HUES48 (cell line): ENCODE data around the gene TBC1D16.
"Not testable (repeated sequence)": the region's sequence is repeated elsewhere in the genome, so short reads cannot be mapped to it uniquely, and the experiment has no call there.

ENCODE experiments used
- H3K27ac ChIP-seq: one replicate; pipeline ENCODE4 v1.7.0; 2013; ENCODE audit warnings: low read depth, low read length, inconsistent platforms
- H3K27me3 ChIP-seq: 2 replicates; pipeline ENCODE4 v1.6.1; 2013; ENCODE audit warnings: mild to moderate bottlenecking, low read length; ENCODE audit not compliant: control insufficient read depth, insufficient read depth
- H3K36me3 ChIP-seq: 2 replicates; pipeline ENCODE4 v1.6.1; 2013; ENCODE audit warnings: low read length; ENCODE audit not compliant: control insufficient read depth, insufficient read depth
- H3K4me1 ChIP-seq: 2 replicates; pipeline ENCODE4 v1.6.1; 2013; ENCODE audit warnings: mild to moderate bottlenecking, low read length; ENCODE audit not compliant: control insufficient read depth, insufficient read depth
- H3K4me3 ChIP-seq: 2 replicates; pipeline ENCODE4 v1.5.1; 2013; ENCODE audit warnings: mild to moderate bottlenecking, low read depth, low read length
- H3K9ac ChIP-seq: 2 replicates; pipeline ENCODE4 v1.6.1; 2013; ENCODE audit warnings: mild to moderate bottlenecking, low read depth, low read length, moderate library complexity
- H3K9me3 ChIP-seq: 2 replicates; pipeline ENCODE4 v1.6.1; 2013; ENCODE audit warnings: low read length; ENCODE audit not compliant: control insufficient read depth, insufficient read depth

The TBC1D16 gene

GRCh38 chr17:79897243-79898063 is 138.2 kb downstream of the TBC1D16 start:
- H3K4me3 ChIP-seq: no peak overlapping the region
- H3K4me1 ChIP-seq: no peaks in the 10 kb centered on the region
- no peaks in the 10 kb centered on the region; the same call in 1 of the 2 replicates for H3K27me3 ChIP-seq
- no peaks in the 10 kb centered on the region; the same call in 1 of the 2 replicates for H3K9me3 ChIP-seq
- no peak overlapping the region for H3K9ac ChIP-seq
- no peaks in the 10 kb centered on the region for H3K36me3 ChIP-seq
- no peak overlapping the region for H3K27ac ChIP-seq

DNA sequence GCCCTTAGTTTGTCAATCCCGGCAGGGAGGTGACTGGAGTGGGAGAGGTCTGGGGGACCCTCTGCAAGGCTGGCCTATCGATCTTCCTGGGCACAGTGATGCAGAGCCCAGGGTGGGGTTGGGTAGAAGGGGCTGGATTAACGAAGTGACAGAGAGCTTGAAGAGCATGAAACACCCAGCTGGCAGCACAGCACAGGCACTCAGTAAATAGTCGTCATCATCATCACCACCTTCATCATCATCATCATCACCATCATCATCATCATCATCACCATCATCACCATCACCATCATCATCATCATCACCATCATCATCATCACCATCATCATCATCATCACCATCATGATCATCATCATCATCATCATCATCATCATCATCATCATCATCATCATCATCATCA is 142.2 kb downstream of the TBC1D16 start:
- H3K9ac ChIP-seq, H3K27me3 ChIP-seq: not testable (repeated sequence)

DNA sequence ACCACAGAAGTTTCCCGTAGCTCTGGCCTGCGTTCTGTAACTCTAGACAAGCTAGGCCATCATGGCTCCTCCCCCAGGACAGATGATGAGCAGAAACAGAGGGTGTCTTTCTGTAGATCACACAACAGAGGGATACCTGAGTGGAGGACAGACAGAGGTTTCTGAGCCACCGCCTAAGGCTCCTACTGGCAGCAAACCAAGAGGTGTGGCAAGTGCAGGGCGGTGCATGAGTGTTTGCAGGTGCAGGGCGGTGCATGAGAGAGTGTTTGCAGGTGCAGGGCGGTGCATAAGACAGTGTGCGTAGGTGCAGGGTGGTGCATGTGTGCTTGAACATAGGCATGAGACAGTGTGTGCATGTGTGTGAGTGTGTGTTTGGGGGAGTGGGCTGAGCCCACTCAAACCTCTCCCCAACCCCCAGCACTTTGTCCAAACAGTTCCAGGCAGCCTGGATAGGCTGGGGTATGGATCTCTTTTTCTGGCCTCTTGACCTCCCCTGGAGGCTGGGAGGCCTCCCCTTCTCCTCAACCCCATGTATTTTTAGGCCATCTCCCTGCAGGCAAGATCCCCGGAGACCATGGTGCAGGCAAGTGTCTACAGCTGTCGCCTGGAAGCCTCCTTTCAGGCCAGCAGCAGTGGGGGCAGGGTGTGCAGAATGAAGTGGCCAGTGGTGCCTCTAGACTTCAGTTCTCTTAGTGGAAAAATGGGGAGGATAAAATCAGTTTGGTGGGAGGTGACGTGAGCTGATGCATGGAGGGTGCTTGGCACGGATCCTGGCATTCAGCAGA is 143.0 kb downstream of the TBC1D16 start:
- H3K27ac ChIP-seq: no peak overlapping the region
- H3K36me3 ChIP-seq: no peaks in the 10 kb centered on the region
- no peak overlapping the region for H3K9ac ChIP-seq
- no peaks in the 10 kb centered on the region; the same call in 1 of the 2 replicates for H3K27me3 ChIP-seq
- no peaks in the 10 kb centered on the region for H3K4me1 ChIP-seq
- no peaks in the 10 kb centered on the region; the same call in 1 of the 2 replicates for H3K9me3 ChIP-seq
- H3K4me3 ChIP-seq: no peak overlapping the region

More for the DNA sequence above, 142.2 kb downstream of the TBC1D16 start:
- H3K4me3 ChIP-seq, H3K36me3 ChIP-seq, H3K27ac ChIP-seq, H3K4me1 ChIP-seq, H3K9me3 ChIP-seq: not testable (repeated sequence)

GRCh38 chr17:79891113-79891730 is 144.4 kb downstream of the TBC1D16 start:
- Histone ChIP-seq H3K27me3 (no peaks in the 10 kb centered on the region; the same call in 1 of the 2 replicates), H3K36me3 (no peaks in the 10 kb centered on the region), H3K9ac (no peak overlapping the region), H3K4me1 (no peaks in the 10 kb centered on the region), H3K4me3 (no peak overlapping the region), H3K27ac (no peak overlapping the region), H3K9me3 (no peaks in the 10 kb centered on the region; the same call in 1 of the 2 replicates)

DNA sequence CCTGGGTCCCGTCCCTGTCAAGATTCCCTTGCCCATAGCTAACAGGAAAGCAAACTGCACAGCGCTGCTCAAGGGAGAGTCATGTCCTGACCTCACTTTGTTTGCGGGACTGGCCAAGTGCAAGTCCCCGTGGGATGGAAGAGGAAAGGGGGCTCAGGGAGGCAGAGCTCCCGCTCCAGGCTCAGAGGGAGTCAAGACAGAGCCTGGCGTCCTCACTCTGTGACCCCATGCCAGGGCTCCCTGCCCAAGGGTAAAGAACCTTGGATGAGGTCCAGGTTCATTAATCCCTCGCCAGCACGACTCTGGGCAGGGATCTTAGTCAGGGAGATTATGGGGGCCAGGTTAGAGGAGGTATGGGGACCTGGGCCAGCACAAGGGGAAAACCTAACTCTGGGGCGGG is 145.0 kb downstream of the TBC1D16 start:
- H3K27ac ChIP-seq: no peak overlapping the region
- H3K27me3 ChIP-seq: no peaks in the 10 kb centered on the region; the same call in 1 of the 2 replicates
- H3K36me3 ChIP-seq: no peaks in the 10 kb centered on the region

DNA sequence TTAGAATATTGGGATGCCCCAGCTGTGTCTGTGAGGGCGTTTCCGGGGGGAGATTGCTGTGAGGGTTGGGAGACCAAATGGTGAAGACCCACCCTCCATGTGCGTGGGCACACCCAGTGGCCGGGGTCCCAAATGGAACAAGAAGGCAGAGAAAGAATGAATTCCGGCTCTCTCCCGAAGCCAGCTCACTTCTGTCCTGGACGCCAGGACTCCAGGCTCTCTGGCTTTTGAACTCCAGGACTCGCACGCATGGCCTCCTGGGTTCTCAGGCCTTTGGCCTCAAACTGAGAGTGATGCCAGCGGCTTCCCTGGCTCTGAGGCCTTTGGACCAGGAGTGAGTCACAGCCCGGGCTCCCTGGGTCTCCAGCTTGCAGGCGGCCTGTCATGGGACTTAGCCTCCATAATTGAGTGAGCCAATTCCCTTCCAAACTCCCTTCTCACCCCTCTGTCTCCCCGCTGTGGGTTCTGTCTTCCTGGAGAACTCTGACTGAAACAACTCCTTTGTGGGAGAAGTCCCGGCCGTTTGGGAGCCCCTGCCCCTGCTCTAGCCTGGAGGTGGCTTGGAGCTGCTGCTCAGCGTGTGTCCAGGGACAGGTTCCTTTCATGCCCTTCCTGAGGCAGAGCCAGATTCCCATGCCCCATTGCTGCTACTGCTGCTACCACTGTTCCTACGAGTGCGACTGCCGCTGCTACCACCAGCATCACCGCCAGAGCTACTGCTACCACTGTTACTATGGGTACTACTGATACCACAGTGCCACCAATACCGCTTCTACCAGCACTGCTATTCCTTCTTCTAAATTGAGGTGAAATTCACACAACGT is 146.6 kb downstream of the TBC1D16 start:
- Histone ChIP-seq H3K27ac (no peak overlapping the region), H3K36me3 (no peaks in the 10 kb centered on the region), H3K27me3 (no peaks in the 10 kb centered on the region), H3K4me1 (no peaks in the 10 kb centered on the region), H3K4me3 (no peak overlapping the region), H3K9me3 (no peaks in the 10 kb centered on the region; the same call in 1 of the 2 replicates), H3K9ac (no peak overlapping the region)

More for the DNA sequence above, 145.0 kb downstream of the TBC1D16 start:
- Histone ChIP-seq H3K4me1 (no peaks in the 10 kb centered on the region), H3K9me3 (no peaks in the 10 kb centered on the region; the same call in 1 of the 2 replicates), H3K9ac (no peak overlapping the region), H3K4me3 (no peak overlapping the region)

GRCh38 chr17:79888009-79888540 is 147.6 kb downstream of the TBC1D16 start:
- no peak overlapping the region for H3K27ac ChIP-seq
- H3K27me3 ChIP-seq: no peaks in the 10 kb centered on the region
- H3K9ac ChIP-seq: no peak overlapping the region
- H3K4me3 ChIP-seq: no peak overlapping the region
- H3K36me3 ChIP-seq: no peaks in the 10 kb centered on the region
- no peaks in the 10 kb centered on the region for H3K4me1 ChIP-seq
- no peaks in the 10 kb centered on the region for H3K9me3 ChIP-seq

- no peak overlapping the region for H3K9ac ChIP-seq
- H3K27me3 ChIP-seq: no peaks in the 10 kb centered on the region
- H3K9me3 ChIP-seq: no peaks in the 10 kb centered on the region
- H3K4me1 ChIP-seq: no peaks in the 10 kb centered on the region
- H3K27ac ChIP-seq: no peak overlapping the region
- no peaks in the 10 kb centered on the region for H3K36me3 ChIP-seq
- no peak overlapping the region for H3K4me3 ChIP-seq
These were observed 148.2 kb downstream of the TBC1D16 start for GRCh38 chr17:79887451-79887991.

DNA sequence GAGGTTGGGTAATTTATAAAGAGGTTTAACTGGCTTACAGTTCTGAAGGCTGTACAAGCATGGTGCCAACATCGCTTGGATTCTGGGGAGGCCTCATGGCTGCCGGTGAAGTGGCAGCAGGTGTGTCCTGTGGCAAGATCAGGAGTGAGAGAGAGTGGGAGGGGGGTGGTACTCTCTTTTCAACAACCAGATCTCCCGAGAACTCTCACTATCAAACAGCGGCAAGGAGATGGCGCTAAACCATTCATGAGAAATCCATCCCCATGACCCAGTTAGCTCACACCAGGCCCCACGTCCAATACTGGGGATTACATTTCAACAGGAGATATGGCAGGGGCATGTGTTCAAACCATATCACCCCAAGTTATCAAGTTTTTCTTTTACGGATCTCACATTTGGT is 152.5 kb downstream of the TBC1D16 start:
- Histone ChIP-seq H3K9me3 (no peaks in the 10 kb centered on the region), H3K27ac (no peak overlapping the region), H3K9ac (no peak overlapping the region), H3K36me3 (no peaks in the 10 kb centered on the region), H3K4me1 (no peaks in the 10 kb centered on the region), H3K27me3 (no peaks in the 10 kb centered on the region; the same call in 1 of the 2 replicates), H3K4me3 (no peak overlapping the region)
